GM19468 (cell line): ENCODE data around the gene ALDH2.
"Not testable (repeated sequence)": the region's sequence is repeated elsewhere in the genome, so short reads cannot be mapped to it uniquely, and the experiment has no call there.

Source experiments
- ATAC-seq: cut with Tn5 transposase; IDR thresholded peaks from one replicate; pipeline ENCODE4 v1.9.1; 2021; ENCODE audit warnings: mild to moderate bottlenecking, moderate library complexity, moderate number of reproducible peaks; ENCODE audit not compliant: unreplicated experiment; ENCODE audit errors: extremely low read depth

The ALDH2 gene

GRCh38 chr12:111781085-111781658, 14.4 kb downstream of the ALDH2 start:
- no peak for ATAC-seq

DNA sequence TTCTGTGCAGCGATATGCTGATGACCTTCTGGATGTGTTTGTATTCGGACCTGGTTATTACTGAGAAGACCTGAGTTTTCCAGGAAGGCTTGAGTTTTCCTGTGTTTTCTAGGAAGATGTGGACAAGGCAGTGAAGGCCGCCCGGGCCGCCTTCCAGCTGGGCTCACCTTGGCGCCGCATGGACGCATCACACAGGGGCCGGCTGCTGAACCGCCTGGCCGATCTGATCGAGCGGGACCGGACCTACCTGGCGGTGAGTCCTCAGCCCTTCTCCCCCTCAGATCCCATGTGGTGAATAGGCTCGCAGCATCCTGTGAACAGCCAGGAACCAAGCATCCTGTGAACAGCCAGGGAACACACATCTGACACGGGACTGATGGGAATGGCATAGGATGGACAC, 16.3 kb downstream of the ALDH2 start:
- no peak for ATAC-seq

GRCh38 chr12:111784953-111785352, 18.2 kb downstream of the ALDH2 start:
- ATAC-seq: no peak

DNA sequence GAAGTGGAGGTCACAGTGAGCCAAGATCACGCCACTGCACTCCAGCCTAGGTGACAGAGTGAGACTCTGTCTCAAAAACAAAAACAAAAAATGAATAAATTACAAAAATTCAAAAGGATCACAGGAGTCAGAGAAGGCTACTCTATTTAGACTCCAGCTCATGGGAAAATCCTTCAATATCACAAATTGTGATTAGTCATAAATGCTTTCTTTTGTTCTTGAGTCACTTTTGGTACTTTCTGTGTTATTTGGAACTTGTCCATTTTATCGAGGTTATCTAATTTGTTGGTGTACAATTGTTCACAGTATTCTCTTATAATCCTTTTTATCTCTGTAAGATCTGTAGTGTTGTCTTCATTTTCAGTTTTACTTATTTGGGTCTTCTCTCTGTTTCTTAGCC, 18.9 kb downstream of the ALDH2 start:
- ATAC-seq: no peak

DNA sequence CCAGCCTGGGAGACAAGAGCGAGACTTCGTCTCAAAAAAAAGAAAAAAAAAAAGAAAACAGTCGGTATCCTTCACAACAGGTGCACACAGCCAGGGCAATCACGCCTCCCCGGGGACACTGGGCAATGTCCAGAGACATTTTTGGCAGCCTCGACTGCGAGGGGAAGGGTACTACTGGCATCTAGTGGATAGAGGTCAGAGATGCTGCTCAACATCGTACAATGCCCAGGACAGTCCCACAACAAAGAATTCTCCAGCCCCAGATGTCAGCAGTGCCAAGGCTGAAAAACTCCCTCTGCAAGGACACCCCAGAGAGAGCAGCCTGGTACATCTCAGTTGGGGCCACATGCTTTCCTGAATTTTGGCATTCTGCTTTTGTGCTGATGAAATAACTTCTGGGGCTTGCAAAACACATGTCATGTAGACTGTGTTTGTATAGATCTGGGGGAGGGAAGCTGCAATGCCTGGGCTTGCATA, 21.5 kb downstream of the ALDH2 start:
- ATAC-seq: no peak

GRCh38 chr12:111789779-111790178, 23.0 kb downstream of the ALDH2 start:
- no peak for ATAC-seq

- no peak for ATAC-seq
Measured at GRCh38 chr12:111791507-111791906, 24.8 kb downstream of the ALDH2 start.

DNA sequence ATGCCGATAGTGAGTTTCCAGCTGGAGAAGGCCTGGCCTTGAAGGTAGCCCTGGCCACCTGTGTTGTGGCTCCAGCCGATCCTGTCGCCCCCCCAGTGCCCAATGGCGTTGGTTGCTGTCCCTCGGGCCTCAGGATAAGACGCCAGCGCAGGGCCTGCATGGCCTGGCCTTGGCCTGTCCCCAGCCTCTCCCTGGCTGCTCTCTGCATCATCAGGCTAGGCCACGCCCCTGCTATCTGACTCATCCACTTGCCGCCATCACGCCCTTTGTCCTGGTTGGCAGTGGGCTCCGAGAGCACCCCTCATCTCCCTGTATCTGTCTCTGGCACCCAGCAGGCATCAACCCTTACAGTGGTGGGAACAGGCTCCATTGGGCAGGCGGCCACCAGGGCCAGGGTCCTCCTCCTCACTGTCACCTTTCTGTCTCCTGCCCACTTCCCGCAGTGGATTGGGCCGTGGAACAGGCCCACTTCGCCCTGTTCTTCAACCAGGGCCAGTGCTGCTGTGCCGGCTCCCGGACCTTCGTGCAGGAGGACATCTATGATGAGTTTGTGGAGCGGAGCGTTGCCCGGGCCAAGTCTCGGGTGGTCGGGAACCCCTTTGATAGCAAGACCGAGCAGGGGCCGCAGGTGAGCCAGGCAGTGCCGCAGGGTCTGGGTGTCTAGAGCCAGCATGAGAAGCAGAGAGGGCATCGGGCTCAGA, 25.6 kb downstream of the ALDH2 start:
- no peak for ATAC-seq

DNA sequence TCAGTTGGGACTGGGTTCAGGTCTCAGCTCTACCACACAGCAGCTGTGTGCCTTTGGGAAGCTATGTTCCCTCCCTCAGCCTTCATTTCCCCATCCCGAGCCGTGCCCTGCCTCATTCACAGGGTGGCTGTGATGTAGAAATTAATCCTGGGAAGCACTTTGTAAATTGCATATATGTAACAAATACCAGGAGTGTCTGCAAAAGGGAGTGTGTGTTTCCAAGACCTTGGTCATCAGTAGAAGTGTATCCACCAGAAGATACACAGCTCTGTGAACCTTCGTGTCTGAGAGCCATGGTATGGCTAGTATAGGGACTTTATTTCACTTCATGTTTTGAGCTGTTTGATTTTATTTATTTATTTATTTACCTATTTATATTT, 26.1 kb downstream of the ALDH2 start:
- no peak for ATAC-seq

- ATAC-seq: no peak
Measured at GRCh38 chr12:111798182-111798581, 31.4 kb downstream of the ALDH2 start.

GRCh38 chr12:111799758-111800157, 33.0 kb downstream of the ALDH2 start:
- ATAC-seq: no peak

GRCh38 chr12:111803038-111803626, 36.4 kb downstream of the ALDH2 start:
- no peak for ATAC-seq

DNA sequence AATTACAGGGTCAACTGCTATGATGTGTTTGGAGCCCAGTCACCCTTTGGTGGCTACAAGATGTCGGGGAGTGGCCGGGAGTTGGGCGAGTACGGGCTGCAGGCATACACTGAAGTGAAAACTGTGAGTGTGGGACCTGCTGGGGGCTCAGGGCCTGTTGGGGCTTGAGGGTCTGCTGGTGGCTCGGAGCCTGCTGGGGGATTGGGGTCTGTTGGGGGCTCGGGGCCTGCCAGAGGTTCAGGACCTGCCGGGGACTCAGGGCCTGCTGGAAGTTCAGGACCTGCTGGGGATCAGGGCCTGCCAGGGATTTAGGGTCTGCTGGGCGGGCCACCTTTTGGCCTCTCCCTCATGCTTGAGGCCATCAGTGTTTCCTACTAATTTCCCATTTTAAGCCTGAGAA, 37.1 kb downstream of the ALDH2 start:
- no peak for ATAC-seq

- ATAC-seq: no peak
Measured at GRCh38 chr12:111806304-111806703, 39.6 kb downstream of the ALDH2 start.

DNA sequence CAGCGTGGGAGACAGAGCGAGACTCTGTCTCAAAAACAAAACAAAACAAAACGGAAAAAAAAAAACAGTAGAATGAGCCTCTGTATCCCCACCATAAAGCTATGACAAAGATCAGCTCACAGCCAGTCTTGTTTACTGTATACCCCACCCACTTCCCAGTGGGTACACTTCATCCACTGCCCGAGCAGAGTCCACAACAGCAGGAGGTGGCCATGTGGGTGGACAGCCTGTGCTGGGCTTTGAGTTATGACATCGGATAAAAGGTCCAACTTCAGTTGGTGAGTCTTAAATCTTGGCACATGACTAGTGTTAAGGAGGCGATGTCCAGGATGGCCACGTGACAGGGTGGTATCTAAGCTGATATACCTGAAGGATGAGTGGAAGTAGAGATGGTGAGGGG, 40.5 kb downstream of the ALDH2 start:
- ATAC-seq: no peak

- ATAC-seq: no peak
Measured at GRCh38 chr12:111812881-111813741, 46.4 kb downstream of the ALDH2 start.

DNA sequence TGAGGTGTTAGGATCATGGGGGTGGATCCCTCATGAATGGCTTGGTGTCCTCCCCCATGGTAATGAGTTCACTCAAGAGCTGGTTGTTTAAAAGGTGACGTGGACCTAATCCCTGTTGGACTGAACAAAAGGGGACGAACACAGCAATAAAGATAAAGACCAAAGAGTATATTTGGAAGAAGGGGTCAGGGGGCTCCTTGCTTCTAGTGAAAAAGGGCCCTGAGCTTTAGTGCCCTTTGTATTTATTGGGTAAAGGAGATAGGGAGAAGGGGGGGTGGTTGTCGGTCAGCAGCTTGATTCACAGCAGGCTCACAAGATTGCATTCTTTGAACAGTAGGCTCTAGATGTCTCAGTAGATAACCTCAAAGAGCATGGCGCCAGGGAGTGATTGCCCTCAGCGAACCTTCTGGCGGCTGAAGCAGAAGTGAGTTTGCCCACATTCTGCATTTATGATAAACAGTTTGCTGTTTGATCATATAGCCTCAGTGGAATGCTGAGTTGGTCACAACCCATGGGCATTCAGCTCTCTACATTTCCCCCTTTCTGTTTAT, 49.4 kb downstream of the ALDH2 start:
- no peak for ATAC-seq

GRCh38 chr12:111816898-111817297, 50.2 kb downstream of the ALDH2 start:
- not testable (repeated sequence) for ATAC-seq

DNA sequence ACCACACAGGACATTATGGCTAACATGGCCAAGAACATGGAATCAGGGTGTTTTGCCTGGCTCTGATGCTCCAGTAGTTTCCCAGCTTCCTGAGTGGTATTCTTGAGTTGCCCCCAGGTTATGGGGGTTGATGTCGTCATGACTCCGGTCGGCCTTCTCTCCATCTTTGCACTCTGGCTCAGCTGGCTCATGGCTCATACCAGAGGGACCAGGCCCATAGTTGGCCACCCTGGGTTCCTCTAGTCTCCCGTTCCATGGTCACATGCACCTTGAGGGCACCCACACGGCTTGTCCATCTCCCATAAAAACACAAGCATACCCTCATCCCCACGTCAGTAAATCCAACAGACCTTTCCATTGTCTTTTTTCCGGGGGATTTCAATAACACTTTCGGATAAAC, 51.6 kb downstream of the ALDH2 start:
- ATAC-seq: no peak
